PC-3 (cell line): ENCODE data around the gene AGAP9.
"Not testable (repeated sequence)": the region's sequence is repeated elsewhere in the genome, so short reads cannot be mapped to it uniquely, and the experiment has no call there.

Experiments used
- EZH2 ChIP-seq: fragments of 300-600 bp; sonication (generic); IDR thresholded peaks from one replicate; pipeline ENCODE4 v1.6.1; 2017; ENCODE audit warnings: antibody characterized with exemption, mild to moderate bottlenecking, low read length; ENCODE audit not compliant: unreplicated experiment
- EZH2phosphoT487 ChIP-seq: fragments of 300-600 bp; sonication (generic); IDR thresholded peaks from 2 replicates; pipeline ENCODE4 v1.6.1; 2018; ENCODE audit warnings: mild to moderate bottlenecking, antibody characterized with exemption, low read length, borderline replicate concordance
- TF ChIP-seq, protein P1 (sequence below): fragments of 300-600 bp; sonication (generic); conservative IDR thresholded peaks from 2 replicates; pipeline ENCODE4 v1.5.1; 2017; ENCODE audit warnings: antibody characterized with exemption, low read depth, mild to moderate bottlenecking, low read length

DNA sequence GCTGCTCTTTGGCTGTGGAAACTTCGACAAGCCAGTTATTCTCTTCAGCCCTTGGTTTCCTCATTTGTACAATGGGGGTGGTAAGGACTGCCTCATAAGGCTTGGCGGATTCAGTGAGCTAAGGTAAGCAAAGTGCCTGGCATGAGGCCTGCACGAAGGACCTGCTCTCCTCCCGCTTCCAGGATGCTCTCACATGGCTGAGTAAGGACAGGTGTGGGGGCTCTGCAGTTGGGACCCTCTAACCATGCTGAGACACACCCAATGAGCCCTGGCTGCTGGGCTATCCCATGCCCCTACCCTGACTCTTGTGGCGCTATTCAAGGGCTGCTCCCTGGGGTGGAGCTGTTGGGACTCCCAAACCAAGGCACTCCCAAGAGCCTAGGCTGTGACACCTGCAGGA lies 48.3 kb downstream of the AGAP9 start:
- TF ChIP-seq, protein P1, sequence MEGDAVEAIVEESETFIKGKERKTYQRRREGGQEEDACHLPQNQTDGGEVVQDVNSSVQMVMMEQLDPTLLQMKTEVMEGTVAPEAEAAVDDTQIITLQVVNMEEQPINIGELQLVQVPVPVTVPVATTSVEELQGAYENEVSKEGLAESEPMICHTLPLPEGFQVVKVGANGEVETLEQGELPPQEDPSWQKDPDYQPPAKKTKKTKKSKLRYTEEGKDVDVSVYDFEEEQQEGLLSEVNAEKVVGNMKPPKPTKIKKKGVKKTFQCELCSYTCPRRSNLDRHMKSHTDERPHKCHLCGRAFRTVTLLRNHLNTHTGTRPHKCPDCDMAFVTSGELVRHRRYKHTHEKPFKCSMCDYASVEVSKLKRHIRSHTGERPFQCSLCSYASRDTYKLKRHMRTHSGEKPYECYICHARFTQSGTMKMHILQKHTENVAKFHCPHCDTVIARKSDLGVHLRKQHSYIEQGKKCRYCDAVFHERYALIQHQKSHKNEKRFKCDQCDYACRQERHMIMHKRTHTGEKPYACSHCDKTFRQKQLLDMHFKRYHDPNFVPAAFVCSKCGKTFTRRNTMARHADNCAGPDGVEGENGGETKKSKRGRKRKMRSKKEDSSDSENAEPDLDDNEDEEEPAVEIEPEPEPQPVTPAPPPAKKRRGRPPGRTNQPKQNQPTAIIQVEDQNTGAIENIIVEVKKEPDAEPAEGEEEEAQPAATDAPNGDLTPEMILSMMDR, result not testable (repeated sequence)
- not testable (repeated sequence) for TF ChIP-seq EZH2phosphoT487, EZH2
